Measurements from ENCODE around the gene ATG16L1. TPM values are rescaled to one million over a fixed set of nuclear protein-coding genes. Genes with fewer than 3 reads are reported as not detected.

Gene ATG16L1
- total RNA-seq: 11.3 TPM

GRCh38 chr2:233251306-233252116 is at the start of gene ATG16L1:
Gene ATG16L1 (plus strand): TSS chr2:233251673. CDS start chr2:233251828, 155 bp downstream.
- peak; percentile 86 to 97 (median 96) for DNase-seq (ENCODE audit: low read depth in 2 of 3, low spot score in 2 of 3)

- no peak for DNase-seq (ENCODE audit: low read depth in 2 of 3, low spot score in 2 of 3)
Measured at GRCh38 chr2:233202531-233202944, 48.9 kb upstream of the ATG16L1 start.

- no peak for DNase-seq (ENCODE audit: low read depth in 2 of 3, low spot score in 2 of 3)
Measured at GRCh38 chr2:233203060-233203459, 48.4 kb upstream of the ATG16L1 start.

- no peak for DNase-seq (ENCODE audit: low read depth in 2 of 3, low spot score in 2 of 3)
Measured at GRCh38 chr2:233204286-233204936, 47.1 kb upstream of the ATG16L1 start.

- no peak for DNase-seq (ENCODE audit: low read depth in 2 of 3, low spot score in 2 of 3)
Measured at GRCh38 chr2:233208382-233209116, 42.9 kb upstream of the ATG16L1 start.

- DNase-seq (ENCODE audit: low read depth in 2 of 3, low spot score in 2 of 3): no peak
Measured at GRCh38 chr2:233209117-233209532, 42.3 kb upstream of the ATG16L1 start.

- no peak for DNase-seq (ENCODE audit: low read depth in 2 of 3, low spot score in 2 of 3)
Measured at GRCh38 chr2:233209533-233210171, 41.8 kb upstream of the ATG16L1 start.

GRCh38 chr2:233210281-233210680 is 41.2 kb upstream of the ATG16L1 start:
- no peak for DNase-seq (ENCODE audit: low read depth in 2 of 3, low spot score in 2 of 3)

- DNase-seq (ENCODE audit: low read depth in 2 of 3, low spot score in 2 of 3): no peak
Measured at GRCh38 chr2:233210843-233211547, 40.5 kb upstream of the ATG16L1 start.

GRCh38 chr2:233211548-233211895 is 40.0 kb upstream of the ATG16L1 start:
- no peak for DNase-seq (ENCODE audit: low read depth in 2 of 3, low spot score in 2 of 3)

- no peak for DNase-seq (ENCODE audit: low read depth in 2 of 3, low spot score in 2 of 3)
Measured at GRCh38 chr2:233213011-233213410, 38.5 kb upstream of the ATG16L1 start.

- DNase-seq (ENCODE audit: low read depth in 2 of 3, low spot score in 2 of 3): no peak
Measured at GRCh38 chr2:233213975-233214374, 37.5 kb upstream of the ATG16L1 start.

- DNase-seq (ENCODE audit: low read depth in 2 of 3, low spot score in 2 of 3): peak in 2 of 3 donors; percentile 27 to 46
Measured at GRCh38 chr2:233217892-233218377, 33.5 kb upstream of the ATG16L1 start.

- DNase-seq (ENCODE audit: low read depth in 2 of 3, low spot score in 2 of 3): no peak
Measured at GRCh38 chr2:233218836-233219235, 32.6 kb upstream of the ATG16L1 start.

GRCh38 chr2:233219848-233220247 is 31.6 kb upstream of the ATG16L1 start:
- DNase-seq (ENCODE audit: low read depth in 2 of 3, low spot score in 2 of 3): no peak

- DNase-seq (ENCODE audit: low read depth in 2 of 3, low spot score in 2 of 3): no peak
Measured at GRCh38 chr2:233221378-233222063, 30.0 kb upstream of the ATG16L1 start.

GRCh38 chr2:233223059-233223894 is 28.2 kb upstream of the ATG16L1 start:
- DNase-seq (ENCODE audit: low read depth in 2 of 3, low spot score in 2 of 3): no peak

GRCh38 chr2:233225230-233226068 is 26.0 kb upstream of the ATG16L1 start:
- peak in 1 of 3 donors; percentile 16 for DNase-seq (ENCODE audit: low read depth in 2 of 3, low spot score in 2 of 3)

Measured in hematopoietic multipotent progenitor cell (in vitro differentiated cells).